ENCODE measurements around the gene EPHB1.

EPHB1 gene

DNA sequence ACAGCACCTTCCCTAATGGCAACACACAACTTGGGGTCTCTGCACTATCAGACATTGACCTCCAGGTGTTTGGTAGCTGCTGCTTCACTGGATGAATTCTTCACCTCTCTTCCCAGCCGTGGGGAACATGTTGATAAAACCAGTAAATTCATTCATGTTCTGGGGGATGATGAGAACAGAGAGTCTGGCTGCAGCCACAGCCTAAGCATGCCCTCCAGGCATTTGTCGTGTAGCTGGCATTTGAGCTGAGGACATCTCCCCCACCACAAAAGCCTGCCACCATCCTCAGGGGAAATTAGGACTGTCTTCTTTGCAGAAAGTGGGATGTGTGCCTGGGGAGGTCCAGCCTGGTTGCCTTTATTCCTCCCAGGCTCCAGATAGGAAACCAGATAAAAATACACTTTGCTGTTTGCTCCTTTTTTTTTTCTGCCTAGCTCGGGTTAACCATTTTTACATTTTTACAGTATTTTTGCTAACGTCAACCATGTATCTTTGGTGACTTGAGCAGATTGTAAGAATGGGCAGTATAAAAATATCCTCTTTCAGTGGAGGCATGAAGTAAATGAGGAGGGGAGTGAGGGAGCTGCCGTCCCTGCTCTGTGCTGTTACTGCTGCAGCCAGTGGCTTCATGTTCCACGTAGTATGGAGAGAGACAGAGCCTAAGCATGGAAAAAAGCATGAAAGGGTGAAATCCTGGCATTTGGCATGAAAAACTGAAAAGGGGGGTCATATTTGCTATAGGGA, 444.0 kb downstream of the EPHB1 start:
- H3K4me3 ChIP-seq (ENCODE audit: insufficient read length, low read depth), result no peak overlapping the region
- DNase-seq (ENCODE audit: low read depth, low spot score), result no peak
- no peaks in the 10 kb centered on the region for H3K36me3 ChIP-seq (ENCODE audit: insufficient read depth, insufficient read length, low read length)
- peaks cover 3% of the 10 kb centered on the region for H3K4me1 ChIP-seq (ENCODE audit: insufficient read depth, insufficient read length)
- TF ChIP-seq ZNF274 (IDR thresholded peaks at IDR 0.05; ENCODE audit: low read depth, low read length) (no peak), SUZ12 (IDR thresholded peaks at IDR 0.05; ENCODE audit: extremely low read depth, insufficient read depth, insufficient read length) (no peak), YY1 (IDR thresholded peaks at IDR 0.05; ENCODE audit: insufficient read depth, insufficient read length) (no peak)
- H3K9me3 ChIP-seq (ENCODE audit: insufficient read depth, low read length), result peaks cover 13% of the 10 kb centered on the region; the same call in 1 of the 2 replicates
- no peaks in the 10 kb centered on the region for H3K27me3 ChIP-seq (ENCODE audit: insufficient read depth, insufficient read length)
- H3K9ac ChIP-seq (ENCODE audit: insufficient read length, low read depth), result no peak overlapping the region

DNA sequence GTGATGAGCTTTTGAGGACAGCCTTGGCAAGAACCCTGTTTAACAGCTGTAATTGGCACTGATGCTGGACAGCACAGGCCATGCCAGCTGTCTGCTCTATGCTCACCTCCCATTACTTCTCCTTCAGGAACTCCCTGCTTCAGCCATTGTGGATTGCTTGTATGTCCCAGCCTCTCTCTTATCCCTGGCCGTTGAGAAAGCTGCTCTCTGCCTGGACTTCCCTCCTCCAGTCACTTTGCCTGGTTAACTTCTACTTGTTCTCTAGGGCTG, 444.5 kb downstream of the EPHB1 start:
- H3K4me1 ChIP-seq (ENCODE audit: insufficient read depth, insufficient read length), result peaks cover 3% of the 10 kb centered on the region
- no peaks in the 10 kb centered on the region for H3K27me3 ChIP-seq (ENCODE audit: insufficient read depth, insufficient read length)
- peaks cover 8% of the 10 kb centered on the region; the same call in 1 of the 2 replicates for H3K9me3 ChIP-seq (ENCODE audit: insufficient read depth, low read length)
- TF ChIP-seq SUZ12 (IDR thresholded peaks at IDR 0.05; ENCODE audit: extremely low read depth, insufficient read depth, insufficient read length) (no peak), ZNF274 (IDR thresholded peaks at IDR 0.05; ENCODE audit: low read depth, low read length) (no peak), YY1 (IDR thresholded peaks at IDR 0.05; ENCODE audit: insufficient read depth, insufficient read length) (no peak)
- no peak for DNase-seq (ENCODE audit: low read depth, low spot score)
- H3K9ac ChIP-seq (ENCODE audit: insufficient read length, low read depth), result no peak overlapping the region
- no peak overlapping the region for H3K4me3 ChIP-seq (ENCODE audit: insufficient read length, low read depth)
- no peaks in the 10 kb centered on the region for H3K36me3 ChIP-seq (ENCODE audit: insufficient read depth, insufficient read length, low read length)

DNA sequence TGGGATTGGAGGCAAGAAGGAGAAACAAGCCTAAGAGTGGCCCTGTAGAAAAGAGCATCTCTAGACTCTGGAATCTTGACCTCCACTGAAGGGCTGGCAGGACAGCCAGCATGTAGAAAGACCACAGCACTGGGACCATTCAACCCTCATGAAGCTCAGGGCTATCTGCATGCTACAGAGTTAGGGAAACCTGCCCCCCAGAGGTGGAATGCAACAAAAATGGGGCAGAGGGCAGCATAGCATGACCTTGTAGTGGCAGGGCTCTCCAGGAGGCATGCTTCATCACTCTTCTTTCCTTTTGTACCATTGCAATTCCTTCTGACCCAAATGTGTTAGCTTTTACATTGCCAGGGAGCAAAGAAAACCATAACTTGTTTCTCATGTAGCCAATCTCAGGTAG, 445.4 kb downstream of the EPHB1 start:
- Histone ChIP-seq H3K27me3 (ENCODE audit: insufficient read depth, insufficient read length) (no peaks in the 10 kb centered on the region), H3K36me3 (ENCODE audit: insufficient read depth, insufficient read length, low read length) (no peaks in the 10 kb centered on the region), H3K9ac (ENCODE audit: insufficient read length, low read depth) (no peak overlapping the region), H3K4me1 (ENCODE audit: insufficient read depth, insufficient read length) (peaks cover 3% of the 10 kb centered on the region), H3K9me3 (ENCODE audit: insufficient read depth, low read length) (no peaks in the 10 kb centered on the region), H3K4me3 (ENCODE audit: insufficient read length, low read depth) (no peak overlapping the region)
- DNase-seq (ENCODE audit: low read depth, low spot score), result no peak
- TF ChIP-seq ZNF274 (IDR thresholded peaks at IDR 0.05; ENCODE audit: low read depth, low read length), result no peak

DNA sequence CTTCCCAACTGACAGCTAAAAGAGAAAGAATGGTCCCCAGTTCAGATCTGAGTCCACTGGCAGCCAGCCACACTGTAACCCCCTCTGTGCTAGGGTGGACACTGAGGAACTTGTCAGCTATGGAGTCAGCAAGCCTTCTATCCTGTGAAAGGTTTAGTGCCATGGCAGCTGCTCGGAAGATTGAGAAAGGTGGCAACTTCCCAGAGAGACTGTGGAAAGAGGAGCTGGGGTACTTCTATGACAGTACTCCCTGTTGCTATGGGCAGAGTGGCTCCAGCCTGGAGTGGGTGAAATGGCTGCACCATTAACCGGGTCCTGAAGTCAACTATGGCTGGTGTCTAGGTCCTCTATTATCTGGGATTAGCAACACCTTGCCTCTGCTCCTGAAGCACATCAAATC, 447.2 kb downstream of the EPHB1 start:
- Histone ChIP-seq H3K36me3 (ENCODE audit: insufficient read depth, insufficient read length, low read length) (no peaks in the 10 kb centered on the region), H3K4me1 (ENCODE audit: insufficient read depth, insufficient read length) (peaks cover 3% of the 10 kb centered on the region), H3K27me3 (ENCODE audit: insufficient read depth, insufficient read length) (no peaks in the 10 kb centered on the region), H3K9ac (ENCODE audit: insufficient read length, low read depth) (no peak overlapping the region), H3K4me3 (ENCODE audit: insufficient read length, low read depth) (no peak overlapping the region), H3K9me3 (ENCODE audit: insufficient read depth, low read length) (no peaks in the 10 kb centered on the region)
- TF ChIP-seq YY1 (IDR thresholded peaks at IDR 0.05; ENCODE audit: insufficient read depth, insufficient read length) (no peak), ZNF274 (IDR thresholded peaks at IDR 0.05; ENCODE audit: low read depth, low read length) (no peak), SUZ12 (IDR thresholded peaks at IDR 0.05; ENCODE audit: extremely low read depth, insufficient read depth, insufficient read length) (no peak)
- no peak for DNase-seq (ENCODE audit: low read depth, low spot score)

DNA sequence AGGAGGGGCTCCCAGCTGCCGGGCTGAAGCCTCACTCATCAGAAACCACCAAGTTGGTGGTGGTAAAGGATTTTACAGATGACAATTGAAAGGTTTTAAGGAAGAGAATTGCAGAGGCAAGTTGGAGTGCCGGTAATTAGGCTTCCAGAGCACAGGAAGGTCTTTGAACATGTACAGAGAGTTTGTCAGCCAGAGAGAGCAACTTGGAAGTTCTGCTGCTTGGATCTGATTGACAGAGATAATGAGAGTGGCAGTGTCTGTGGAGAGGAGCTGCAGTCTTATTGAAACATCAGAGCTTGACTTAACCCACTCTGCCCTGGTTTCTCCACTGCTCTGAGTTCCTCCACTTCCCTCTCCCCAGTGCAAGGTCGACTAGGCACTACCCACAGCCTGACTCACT, 448.6 kb downstream of the EPHB1 start:
- H3K4me3 ChIP-seq (ENCODE audit: insufficient read length, low read depth), result no peak overlapping the region
- H3K9ac ChIP-seq (ENCODE audit: insufficient read length, low read depth), result no peak overlapping the region
- no peaks in the 10 kb centered on the region for H3K27me3 ChIP-seq (ENCODE audit: insufficient read depth, insufficient read length)
- H3K36me3 ChIP-seq (ENCODE audit: insufficient read depth, insufficient read length, low read length), result no peaks in the 10 kb centered on the region
- no peaks in the 10 kb centered on the region for H3K9me3 ChIP-seq (ENCODE audit: insufficient read depth, low read length)
- TF ChIP-seq ZNF274 (IDR thresholded peaks at IDR 0.05; ENCODE audit: low read depth, low read length), result no peak
- TF ChIP-seq YY1 (IDR thresholded peaks at IDR 0.05; ENCODE audit: insufficient read depth, insufficient read length), result no peak
- no peak for TF ChIP-seq SUZ12 (IDR thresholded peaks at IDR 0.05; ENCODE audit: extremely low read depth, insufficient read depth, insufficient read length)
- H3K4me1 ChIP-seq (ENCODE audit: insufficient read depth, insufficient read length), result no peaks in the 10 kb centered on the region
- DNase-seq (ENCODE audit: low read depth, low spot score), result no peak

DNA sequence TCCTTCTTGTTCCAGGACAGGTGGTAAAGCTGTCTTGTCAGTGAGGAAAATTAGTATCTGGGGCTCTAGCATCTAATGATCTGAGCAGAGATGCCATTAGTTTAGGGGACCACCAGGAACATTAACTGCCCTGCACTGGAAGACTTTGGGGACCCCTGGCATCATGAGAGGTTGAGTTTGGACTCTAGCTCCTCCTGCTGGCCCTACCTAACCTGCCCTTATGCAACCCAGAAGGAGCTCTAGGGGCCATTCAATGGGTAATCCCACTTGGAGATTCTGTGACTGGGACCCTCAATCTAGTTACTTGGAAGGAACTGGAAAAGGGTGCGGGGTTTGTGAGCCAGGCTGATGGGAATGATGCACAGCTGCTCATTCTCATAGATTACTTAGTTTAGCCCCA, 451.0 kb downstream of the EPHB1 start:
- H3K4me1 ChIP-seq (ENCODE audit: insufficient read depth, insufficient read length), result no peaks in the 10 kb centered on the region
- TF ChIP-seq SUZ12 (IDR thresholded peaks at IDR 0.05; ENCODE audit: extremely low read depth, insufficient read depth, insufficient read length), result no peak
- no peak for TF ChIP-seq YY1 (IDR thresholded peaks at IDR 0.05; ENCODE audit: insufficient read depth, insufficient read length)
- TF ChIP-seq ZNF274 (IDR thresholded peaks at IDR 0.05; ENCODE audit: low read depth, low read length), result no peak

DNA sequence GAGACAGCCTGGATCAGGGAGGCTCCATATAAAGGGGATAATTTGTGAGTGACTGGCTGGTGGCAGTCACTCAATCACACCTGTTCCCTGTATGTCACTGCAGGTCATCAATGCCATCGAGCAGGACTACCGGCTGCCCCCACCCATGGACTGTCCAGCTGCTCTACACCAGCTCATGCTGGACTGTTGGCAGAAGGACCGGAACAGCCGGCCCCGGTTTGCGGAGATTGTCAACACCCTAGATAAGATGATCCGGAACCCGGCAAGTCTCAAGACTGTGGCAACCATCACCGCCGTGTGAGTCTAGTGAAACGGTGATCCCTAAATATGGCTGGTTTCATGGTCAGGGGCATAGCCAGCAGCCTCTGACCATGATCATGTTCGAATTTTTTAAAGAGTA, 453.2 kb downstream of the EPHB1 start:
- no peak for DNase-seq (ENCODE audit: low read depth, low spot score)
- Histone ChIP-seq H3K4me1 (ENCODE audit: insufficient read depth, insufficient read length) (no peaks in the 10 kb centered on the region), H3K36me3 (ENCODE audit: insufficient read depth, insufficient read length, low read length) (no peaks in the 10 kb centered on the region), H3K4me3 (ENCODE audit: insufficient read length, low read depth) (no peak overlapping the region), H3K27me3 (ENCODE audit: insufficient read depth, insufficient read length) (no peaks in the 10 kb centered on the region), H3K9ac (ENCODE audit: insufficient read length, low read depth) (no peak overlapping the region), H3K9me3 (ENCODE audit: insufficient read depth, low read length) (no peaks in the 10 kb centered on the region)
- TF ChIP-seq YY1 (IDR thresholded peaks at IDR 0.05; ENCODE audit: insufficient read depth, insufficient read length) (no peak), ZNF274 (IDR thresholded peaks at IDR 0.05; ENCODE audit: low read depth, low read length) (no peak), SUZ12 (IDR thresholded peaks at IDR 0.05; ENCODE audit: extremely low read depth, insufficient read depth, insufficient read length) (no peak)

More for the DNA sequence above, 451.0 kb downstream of the EPHB1 start:
- H3K4me3 ChIP-seq (ENCODE audit: insufficient read length, low read depth), result no peak overlapping the region
- no peaks in the 10 kb centered on the region for H3K9me3 ChIP-seq (ENCODE audit: insufficient read depth, low read length)
- H3K9ac ChIP-seq (ENCODE audit: insufficient read length, low read depth), result no peak overlapping the region
- H3K36me3 ChIP-seq (ENCODE audit: insufficient read depth, insufficient read length, low read length), result no peaks in the 10 kb centered on the region
- H3K27me3 ChIP-seq (ENCODE audit: insufficient read depth, insufficient read length), result no peaks in the 10 kb centered on the region
- no peak for DNase-seq (ENCODE audit: low read depth, low spot score)

Data from NT2/D1 (cell line).